ENCODE measurements around the gene CYFIP1. TPM values are rescaled to one million over a fixed set of nuclear protein-coding genes. Genes with fewer than 3 reads are reported as not detected.

Gene CYFIP1
- total and polyA plus RNA-seq, 3 donors from 2014 or later, result 50.9 to 112 (median 90.5) TPM

DNA sequence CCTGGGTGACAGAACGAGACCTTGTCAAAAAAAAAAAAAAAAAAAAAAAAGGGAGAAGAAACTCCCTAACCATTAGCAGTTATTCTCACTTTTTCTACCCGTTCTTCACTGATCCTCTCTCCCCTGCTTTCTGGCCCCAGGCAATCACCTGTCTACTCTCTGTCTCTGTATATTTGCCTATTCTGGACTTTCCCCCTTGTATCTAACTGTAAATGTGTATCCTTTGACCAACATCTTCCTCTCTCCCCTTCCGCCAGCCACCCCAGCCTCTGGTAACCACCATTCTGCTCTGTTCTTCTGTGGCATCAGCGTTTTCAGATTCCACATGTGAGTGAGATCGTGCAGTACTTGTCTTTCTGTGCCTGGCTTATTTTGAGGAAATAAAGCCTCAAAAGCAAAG, 6.9 kb downstream of the CYFIP1 start:
- Histone ChIP-seq H3K27ac (no peak overlapping the region), H3K27me3 (no peaks in the 10 kb centered on the region), H3K4me3 (no peak overlapping the region), H3K36me3 (ENCODE audit: low read depth, missing control alignments) (no peaks in the 10 kb centered on the region), H3K9me3 (no peaks in the 10 kb centered on the region), H3K4me1 (no peaks in the 10 kb centered on the region)
- WGBS, 2 donors, result 75 to 76% methylated on average over 5 of the region's 5 CpGs
- intact Hi-C loops (cut with DNase I; ENCODE audit: low total_unique reads), result no loop called here
- DNase-seq, result no peak
- TF ChIP-seq POLR2A (IDR thresholded peaks at IDR 0.05) (no peak), CTCF (IDR thresholded peaks at IDR 0.05) (no peak)

- Histone ChIP-seq H3K9me3 (no peaks in the 10 kb centered on the region), H3K27ac (no peak overlapping the region), H3K4me3 (no peak overlapping the region), H3K36me3 (ENCODE audit: low read depth, missing control alignments) (no peaks in the 10 kb centered on the region), H3K27me3 (no peaks in the 10 kb centered on the region), H3K4me1 (peaks cover 3% of the 10 kb centered on the region)
- WGBS, 2 donors, result 97% methylated on average over 3 of the region's 3 CpGs
- intact Hi-C loops (cut with DNase I; ENCODE audit: low total_unique reads), result no loop called here
- DNase-seq, result no peak
- TF ChIP-seq POLR2A (IDR thresholded peaks at IDR 0.05), result no peak
- TF ChIP-seq CTCF (IDR thresholded peaks at IDR 0.05), result no peak
These were observed 10.7 kb downstream of the CYFIP1 start for GRCh38 chr15:22969489-22969888.

GRCh38 chr15:22968366-22968765, 11.8 kb downstream of the CYFIP1 start:
- no peak for TF ChIP-seq POLR2A (IDR thresholded peaks at IDR 0.05)
- TF ChIP-seq CTCF (IDR thresholded peaks at IDR 0.05), result no peak
- WGBS, 2 donors, result 54 to 68% methylated on average over 5 of the region's 5 CpGs
- intact Hi-C loops (cut with DNase I; ENCODE audit: low total_unique reads), result no loop called here
- H3K27ac ChIP-seq, result no peak overlapping the region
- no peaks in the 10 kb centered on the region for H3K27me3 ChIP-seq
- no peak overlapping the region for H3K4me3 ChIP-seq
- no peaks in the 10 kb centered on the region for H3K9me3 ChIP-seq
- H3K36me3 ChIP-seq (ENCODE audit: low read depth, missing control alignments), result no peaks in the 10 kb centered on the region
- DNase-seq, result no peak
- peaks cover 10% of the 10 kb centered on the region for H3K4me1 ChIP-seq

GRCh38 chr15:22967084-22967770, 12.9 kb downstream of the CYFIP1 start:
- no peaks in the 10 kb centered on the region for H3K9me3 ChIP-seq
- no peak for DNase-seq
- TF ChIP-seq CTCF (IDR thresholded peaks at IDR 0.05) (no peak), POLR2A (IDR thresholded peaks at IDR 0.05) (no peak)
- H3K27me3 ChIP-seq, result no peaks in the 10 kb centered on the region
- no peak overlapping the region for H3K4me3 ChIP-seq
- H3K36me3 ChIP-seq (ENCODE audit: low read depth, missing control alignments), result no peaks in the 10 kb centered on the region
- H3K27ac ChIP-seq, result no peak overlapping the region
- peaks cover 10% of the 10 kb centered on the region for H3K4me1 ChIP-seq
- WGBS, 2 donors, result 93 to 95% methylated on average over 11 to 15 of the region's 15 CpGs
- intact Hi-C loops (cut with DNase I; ENCODE audit: low total_unique reads), result no loop called here

All from testis (tissue), 3 donors.